ENCODE data around the gene EFHD2.

DNA sequence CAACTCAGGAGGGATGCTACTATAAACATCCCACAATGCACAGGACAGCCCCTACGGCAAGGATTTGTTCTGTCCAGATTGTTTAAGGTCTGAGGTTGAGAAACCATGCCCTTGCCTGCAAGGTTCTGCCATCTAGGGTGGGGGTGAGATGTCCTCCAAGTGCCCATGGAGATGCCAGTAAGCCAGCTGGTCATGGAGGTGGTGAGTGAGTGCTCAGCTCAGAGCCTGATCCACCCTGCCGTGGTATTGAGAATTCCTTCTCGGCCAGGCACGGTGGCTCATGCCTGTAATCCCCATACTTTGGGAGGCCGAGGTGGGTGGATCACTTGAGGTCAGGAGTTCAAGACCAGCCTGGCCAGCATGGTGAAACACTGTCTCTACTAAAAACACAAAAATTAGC is 15.3 kb downstream of the EFHD2 start:
- no peak for TF ChIP-seq EZH2phosphoT487 (IDR thresholded peaks at IDR 0.05; ENCODE audit: low read depth)
- TF ChIP-seq, protein P1, sequence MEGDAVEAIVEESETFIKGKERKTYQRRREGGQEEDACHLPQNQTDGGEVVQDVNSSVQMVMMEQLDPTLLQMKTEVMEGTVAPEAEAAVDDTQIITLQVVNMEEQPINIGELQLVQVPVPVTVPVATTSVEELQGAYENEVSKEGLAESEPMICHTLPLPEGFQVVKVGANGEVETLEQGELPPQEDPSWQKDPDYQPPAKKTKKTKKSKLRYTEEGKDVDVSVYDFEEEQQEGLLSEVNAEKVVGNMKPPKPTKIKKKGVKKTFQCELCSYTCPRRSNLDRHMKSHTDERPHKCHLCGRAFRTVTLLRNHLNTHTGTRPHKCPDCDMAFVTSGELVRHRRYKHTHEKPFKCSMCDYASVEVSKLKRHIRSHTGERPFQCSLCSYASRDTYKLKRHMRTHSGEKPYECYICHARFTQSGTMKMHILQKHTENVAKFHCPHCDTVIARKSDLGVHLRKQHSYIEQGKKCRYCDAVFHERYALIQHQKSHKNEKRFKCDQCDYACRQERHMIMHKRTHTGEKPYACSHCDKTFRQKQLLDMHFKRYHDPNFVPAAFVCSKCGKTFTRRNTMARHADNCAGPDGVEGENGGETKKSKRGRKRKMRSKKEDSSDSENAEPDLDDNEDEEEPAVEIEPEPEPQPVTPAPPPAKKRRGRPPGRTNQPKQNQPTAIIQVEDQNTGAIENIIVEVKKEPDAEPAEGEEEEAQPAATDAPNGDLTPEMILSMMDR (IDR thresholded peaks at IDR 0.05; ENCODE audit: low read depth, low read length): no peak

All from OCI-LY3 (cell line).